HepG2 (cell line): ENCODE measurements around the gene VPS54. TPM values are rescaled to one million over a fixed set of nuclear protein-coding genes. Genes with fewer than 3 reads are reported as not detected.

Experiments used
- AGO1 ChIP-seq: fragments of 200-400 bp; formaldehyde crosslinking; IDR thresholded peaks from 2 replicates; pipeline ENCODE4 v1.6.1; 2017; ENCODE audit warnings: mild to moderate bottlenecking, low read depth, low read length, moderate library complexity; ENCODE audit not compliant: poor library complexity, severe bottlenecking
- DPF2 ChIP-seq: sonication (generic); formaldehyde crosslinking; IDR thresholded peaks from 2 replicates; pipeline ENCODE4 v1.4.0; 2020; ENCODE audit warnings: mild to moderate bottlenecking, low read depth, missing genetic modification reagents, borderline replicate concordance
- PHF21A ChIP-seq: sonication (generic); formaldehyde crosslinking; IDR thresholded peaks from 2 replicates; pipeline ENCODE4 v1.5.0; 2020; ENCODE audit warnings: mild to moderate bottlenecking, missing genetic modification reagents
- SIX1 ChIP-seq: sonication (generic); formaldehyde crosslinking; IDR thresholded peaks from 2 replicates; pipeline ENCODE4 v1.4.0; 2020; ENCODE audit warnings: missing genetic modification reagents, borderline replicate concordance
- SRSF4 ChIP-seq: fragments of 200-400 bp; formaldehyde crosslinking; IDR thresholded peaks from one replicate; pipeline ENCODE4 v1.6.1; 2018; ENCODE audit warnings: mild to moderate bottlenecking, low read depth, low read length, moderate library complexity; ENCODE audit not compliant: poor library complexity, severe bottlenecking
- ZFP36L1 ChIP-seq: sonication (generic); formaldehyde crosslinking; IDR thresholded peaks from 2 replicates; pipeline ENCODE4 v1.8.0; 2022; ENCODE audit warnings: mild to moderate bottlenecking, missing genetic modification reagents, moderate library complexity
- ZNF12 ChIP-seq: sonication (generic); formaldehyde crosslinking; IDR thresholded peaks from 2 replicates; pipeline ENCODE4 v1.5.0; 2020; ENCODE audit warnings: missing genetic modification reagents
- ZNF136 ChIP-seq: sonication (generic); formaldehyde crosslinking; IDR thresholded peaks from 2 replicates; pipeline ENCODE4 v1.8.1; 2022; ENCODE audit warnings: low read depth, mild to moderate bottlenecking, moderate library complexity, missing genetic modification reagents
- ZNF614 ChIP-seq: IDR thresholded peaks from 2 replicates; pipeline ENCODE4 v1.6.1; 2018; ENCODE audit warnings: missing biosample characterization, missing genetic modification reagents, inconsistent platforms, borderline replicate concordance
- ZNF713 ChIP-seq: sonication (generic); formaldehyde crosslinking; IDR thresholded peaks from 2 replicates; pipeline ENCODE4 v1.4.0; 2020; ENCODE audit warnings: mild to moderate bottlenecking, missing genetic modification reagents
- ZNF878 ChIP-seq: sonication (generic); formaldehyde crosslinking; IDR thresholded peaks from 2 replicates; pipeline ENCODE4 v1.8.1; 2023; ENCODE audit warnings: mild to moderate bottlenecking, missing genetic modification reagents, moderate library complexity
- polyA plus RNA-seq, 8 experiments: library from polyadenylated mRNA; depleted of rRNA in 3 of 8; stranded (reverse) in 7 of 8; unstranded in 1 of 8; fragments of >200 nt; fragmentation: Illumina TruSeq in 4 of 8; extraction: Trizol in 4 of 8; gene quantifications; 2 replicates each; pipeline versions ENCODE4 v1.2.1 to v1.2.3, GENCODE V29; 2011 to 2016; ENCODE audit warnings: low read depth in 4 of 8, missing spikeins in 1 of 8, mixed read lengths in 1 of 8; ENCODE audit not compliant: insufficient read depth in 1 of 8
- total RNA-seq, 5 experiments: library from RNA; depleted of rRNA; stranded (reverse); fragments of >200 nt; fragmentation: Illumina TruSeq; extraction: Trizol; gene quantifications; 2 replicates each; pipeline ENCODE4 v1.2.3, GENCODE V29; 2016; ENCODE audit warnings: low read depth in 1 of 5
- TF ChIP-seq, protein P1 (sequence below): sonication (generic); formaldehyde crosslinking; IDR thresholded peaks from 2 replicates; pipeline ENCODE4 v1.9.0; 2021; ENCODE audit warnings: mild to moderate bottlenecking, missing genetic modification reagents
- TF ChIP-seq, protein P2 (sequence below): sonication (generic); formaldehyde crosslinking; IDR thresholded peaks from 2 replicates; pipeline ENCODE4 v1.5.0; 2020; ENCODE audit warnings: mild to moderate bottlenecking, missing genetic modification reagents, borderline replicate concordance
- TF ChIP-seq, protein P3 (sequence below): sonication (generic); formaldehyde crosslinking; IDR thresholded peaks from 2 replicates; pipeline ENCODE4 v1.4.0; 2020; ENCODE audit warnings: missing genetic modification reagents
- TF ChIP-seq, protein P4 (sequence below): sonication (generic); formaldehyde crosslinking; IDR thresholded peaks from 2 replicates; pipeline ENCODE4 v1.4.0; 2020; ENCODE audit warnings: mild to moderate bottlenecking, missing genetic modification reagents, borderline replicate concordance

VPS54 gene
- total and polyA plus RNA-seq, 2 of the 13 experiments (the other 11 are each of a cell fraction or from before 2014, with no cell fraction given), result 64.7 to 77.5 TPM

DNA sequence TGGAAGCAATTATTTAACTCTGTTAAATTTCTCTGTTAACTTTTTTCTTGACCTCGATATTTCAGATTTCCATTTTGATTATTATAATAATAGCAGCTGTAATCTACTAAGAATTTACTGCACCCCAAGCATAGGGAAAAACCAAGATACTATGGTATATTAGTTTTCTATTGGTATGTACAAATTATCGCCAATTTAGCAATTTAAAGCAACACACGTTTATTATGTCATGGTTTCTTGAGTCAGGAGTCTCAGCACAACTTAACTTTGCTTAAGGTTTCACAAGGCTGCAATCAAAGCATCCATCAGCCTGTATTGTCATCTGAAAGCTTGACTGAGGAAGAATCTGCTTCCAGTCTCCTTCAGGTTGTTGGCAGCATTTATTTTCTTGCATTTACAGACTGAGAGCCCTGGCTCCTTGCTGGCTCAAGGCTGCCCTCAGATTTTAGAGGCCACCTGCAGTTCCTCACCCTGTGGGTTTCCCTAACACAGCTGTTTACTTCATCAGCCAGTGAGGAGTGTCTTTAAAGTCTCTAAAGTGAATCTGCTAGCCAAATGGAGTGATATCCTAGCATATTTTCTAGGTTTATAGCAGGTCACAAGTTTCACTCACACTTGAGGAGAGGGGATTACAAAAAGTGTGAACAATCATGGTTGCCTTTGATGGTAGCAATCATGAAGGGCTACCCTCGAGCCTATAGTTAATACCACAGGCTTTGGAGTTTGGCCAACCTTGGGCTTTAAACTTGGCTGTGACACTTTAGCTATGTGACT lies 4.4 kb upstream of the VPS54 start (continued):
- TF ChIP-seq, protein P1, sequence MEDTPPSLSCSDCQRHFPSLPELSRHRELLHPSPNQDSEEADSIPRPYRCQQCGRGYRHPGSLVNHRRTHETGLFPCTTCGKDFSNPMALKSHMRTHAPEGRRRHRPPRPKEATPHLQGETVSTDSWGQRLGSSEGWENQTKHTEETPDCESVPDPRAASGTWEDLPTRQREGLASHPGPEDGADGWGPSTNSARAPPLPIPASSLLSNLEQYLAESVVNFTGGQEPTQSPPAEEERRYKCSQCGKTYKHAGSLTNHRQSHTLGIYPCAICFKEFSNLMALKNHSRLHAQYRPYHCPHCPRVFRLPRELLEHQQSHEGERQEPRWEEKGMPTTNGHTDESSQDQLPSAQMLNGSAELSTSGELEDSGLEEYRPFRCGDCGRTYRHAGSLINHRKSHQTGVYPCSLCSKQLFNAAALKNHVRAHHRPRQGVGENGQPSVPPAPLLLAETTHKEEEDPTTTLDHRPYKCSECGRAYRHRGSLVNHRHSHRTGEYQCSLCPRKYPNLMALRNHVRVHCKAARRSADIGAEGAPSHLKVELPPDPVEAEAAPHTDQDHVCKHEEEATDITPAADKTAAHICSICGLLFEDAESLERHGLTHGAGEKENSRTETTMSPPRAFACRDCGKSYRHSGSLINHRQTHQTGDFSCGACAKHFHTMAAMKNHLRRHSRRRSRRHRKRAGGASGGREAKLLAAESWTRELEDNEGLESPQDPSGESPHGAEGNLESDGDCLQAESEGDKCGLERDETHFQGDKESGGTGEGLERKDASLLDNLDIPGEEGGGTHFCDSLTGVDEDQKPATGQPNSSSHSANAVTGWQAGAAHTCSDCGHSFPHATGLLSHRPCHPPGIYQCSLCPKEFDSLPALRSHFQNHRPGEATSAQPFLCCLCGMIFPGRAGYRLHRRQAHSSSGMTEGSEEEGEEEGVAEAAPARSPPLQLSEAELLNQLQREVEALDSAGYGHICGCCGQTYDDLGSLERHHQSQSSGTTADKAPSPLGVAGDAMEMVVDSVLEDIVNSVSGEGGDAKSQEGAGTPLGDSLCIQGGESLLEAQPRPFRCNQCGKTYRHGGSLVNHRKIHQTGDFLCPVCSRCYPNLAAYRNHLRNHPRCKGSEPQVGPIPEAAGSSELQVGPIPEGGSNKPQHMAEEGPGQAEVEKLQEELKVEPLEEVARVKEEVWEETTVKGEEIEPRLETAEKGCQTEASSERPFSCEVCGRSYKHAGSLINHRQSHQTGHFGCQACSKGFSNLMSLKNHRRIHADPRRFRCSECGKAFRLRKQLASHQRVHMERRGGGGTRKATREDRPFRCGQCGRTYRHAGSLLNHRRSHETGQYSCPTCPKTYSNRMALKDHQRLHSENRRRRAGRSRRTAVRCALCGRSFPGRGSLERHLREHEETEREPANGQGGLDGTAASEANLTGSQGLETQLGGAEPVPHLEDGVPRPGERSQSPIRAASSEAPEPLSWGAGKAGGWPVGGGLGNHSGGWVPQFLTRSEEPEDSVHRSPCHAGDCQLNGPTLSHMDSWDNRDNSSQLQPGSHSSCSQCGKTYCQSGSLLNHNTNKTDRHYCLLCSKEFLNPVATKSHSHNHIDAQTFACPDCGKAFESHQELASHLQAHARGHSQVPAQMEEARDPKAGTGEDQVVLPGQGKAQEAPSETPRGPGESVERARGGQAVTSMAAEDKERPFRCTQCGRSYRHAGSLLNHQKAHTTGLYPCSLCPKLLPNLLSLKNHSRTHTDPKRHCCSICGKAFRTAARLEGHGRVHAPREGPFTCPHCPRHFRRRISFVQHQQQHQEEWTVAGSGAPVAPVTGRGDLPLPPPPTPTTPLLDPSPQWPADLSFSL (CRISPR knock-in tag), result peak; percentile 48; the same call in 1 of the 2 replicates
- TF ChIP-seq AGO1, result no peak
- TF ChIP-seq DPF2, result 0 out of 2 replicates have a peak, but pooled peaks have one; percentile 16
- TF ChIP-seq PHF21A (CRISPR knock-in tag), result peak; percentile 74
- 0 out of 2 replicates have a peak, but pooled peaks have one; percentile 6 for TF ChIP-seq ZNF614 (CRISPR knock-in tag)
- TF ChIP-seq ZFP36L1 (CRISPR knock-in tag), result 0 out of 2 replicates have a peak, but pooled peaks have one; percentile 5
- TF ChIP-seq, protein P2, sequence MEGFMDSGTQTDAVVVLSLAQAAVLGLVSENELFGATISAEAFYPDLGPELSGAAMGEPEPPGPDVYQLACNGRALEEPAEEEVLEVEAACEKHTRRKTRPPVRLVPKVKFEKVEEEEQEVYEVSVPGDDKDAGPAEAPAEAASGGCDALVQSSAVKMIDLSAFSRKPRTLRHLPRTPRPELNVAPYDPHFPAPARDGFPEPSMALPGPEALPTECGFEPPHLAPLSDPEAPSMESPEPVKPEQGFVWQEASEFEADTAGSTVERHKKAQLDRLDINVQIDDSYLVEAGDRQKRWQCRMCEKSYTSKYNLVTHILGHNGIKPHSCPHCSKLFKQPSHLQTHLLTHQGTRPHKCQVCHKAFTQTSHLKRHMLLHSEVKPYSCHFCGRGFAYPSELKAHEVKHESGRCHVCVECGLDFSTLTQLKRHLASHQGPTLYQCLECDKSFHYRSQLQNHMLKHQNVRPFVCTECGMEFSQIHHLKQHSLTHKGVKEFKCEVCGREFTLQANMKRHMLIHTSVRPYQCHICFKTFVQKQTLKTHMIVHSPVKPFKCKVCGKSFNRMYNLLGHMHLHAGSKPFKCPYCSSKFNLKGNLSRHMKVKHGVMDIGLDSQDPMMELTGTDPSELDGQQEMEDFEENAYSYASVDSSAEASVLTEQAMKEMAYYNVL (CRISPR knock-in tag), result 0 out of 2 replicates have a peak, but pooled peaks have one; percentile 16
- TF ChIP-seq, protein P3, sequence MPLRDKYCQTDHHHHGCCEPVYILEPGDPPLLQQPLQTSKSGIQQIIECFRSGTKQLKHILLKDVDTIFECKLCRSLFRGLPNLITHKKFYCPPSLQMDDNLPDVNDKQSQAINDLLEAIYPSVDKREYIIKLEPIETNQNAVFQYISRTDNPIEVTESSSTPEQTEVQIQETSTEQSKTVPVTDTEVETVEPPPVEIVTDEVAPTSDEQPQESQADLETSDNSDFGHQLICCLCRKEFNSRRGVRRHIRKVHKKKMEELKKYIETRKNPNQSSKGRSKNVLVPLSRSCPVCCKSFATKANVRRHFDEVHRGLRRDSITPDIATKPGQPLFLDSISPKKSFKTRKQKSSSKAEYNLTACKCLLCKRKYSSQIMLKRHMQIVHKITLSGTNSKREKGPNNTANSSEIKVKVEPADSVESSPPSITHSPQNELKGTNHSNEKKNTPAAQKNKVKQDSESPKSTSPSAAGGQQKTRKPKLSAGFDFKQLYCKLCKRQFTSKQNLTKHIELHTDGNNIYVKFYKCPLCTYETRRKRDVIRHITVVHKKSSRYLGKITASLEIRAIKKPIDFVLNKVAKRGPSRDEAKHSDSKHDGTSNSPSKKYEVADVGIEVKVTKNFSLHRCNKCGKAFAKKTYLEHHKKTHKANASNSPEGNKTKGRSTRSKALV (CRISPR knock-in tag), result no peak
- no peak for TF ChIP-seq ZNF878 (CRISPR knock-in tag)
- TF ChIP-seq SRSF4, result no peak
- TF ChIP-seq ZNF12 (CRISPR knock-in tag), result 0 out of 2 replicates have a peak, but pooled peaks have one; percentile 39
- no peak for TF ChIP-seq ZNF136 (CRISPR knock-in tag)
- TF ChIP-seq ZNF713 (CRISPR knock-in tag), result no peak
- TF ChIP-seq, protein P4, sequence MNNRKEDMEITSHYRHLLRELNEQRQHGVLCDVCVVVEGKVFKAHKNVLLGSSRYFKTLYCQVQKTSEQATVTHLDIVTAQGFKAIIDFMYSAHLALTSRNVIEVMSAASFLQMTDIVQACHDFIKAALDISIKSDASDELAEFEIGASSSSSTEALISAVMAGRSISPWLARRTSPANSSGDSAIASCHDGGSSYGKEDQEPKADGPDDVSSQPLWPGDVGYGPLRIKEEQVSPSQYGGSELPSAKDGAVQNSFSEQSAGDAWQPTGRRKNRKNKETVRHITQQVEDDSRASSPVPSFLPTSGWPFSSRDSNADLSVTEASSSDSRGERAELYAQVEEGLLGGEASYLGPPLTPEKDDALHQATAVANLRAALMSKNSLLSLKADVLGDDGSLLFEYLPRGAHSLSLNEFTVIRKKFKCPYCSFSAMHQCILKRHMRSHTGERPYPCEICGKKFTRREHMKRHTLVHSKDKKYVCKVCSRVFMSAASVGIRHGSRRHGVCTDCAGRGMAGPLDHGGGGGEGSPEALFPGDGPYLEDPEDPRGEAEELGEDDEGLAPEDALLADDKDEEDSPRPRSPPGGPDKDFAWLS, result no peak
- TF ChIP-seq SIX1 (CRISPR knock-in tag), result 0 out of 2 replicates have a peak, but pooled peaks have one; percentile 4
